H1 (cell line): ENCODE results near the gene PIP4K2C. TPM values are rescaled to one million over a fixed set of nuclear protein-coding genes. Genes with fewer than 3 reads are reported as not detected.

Experiments used
- EP300 ChIP-seq, 2 experiments: IDR thresholded peaks; 1 replicate in 1 of 2; 2 replicates in 1 of 2; pipeline ENCODE4 v1.6.1; 2011 to 2012; ENCODE audit warnings: low read depth in 2 of 2, low read length in 2 of 2, mild to moderate bottlenecking in 2 of 2, borderline replicate concordance in 1 of 2, inconsistent platforms in 1 of 2, moderate library complexity in 1 of 2
- POU5F1 ChIP-seq: IDR thresholded peaks from 2 replicates; pipeline ENCODE4 v1.6.1; 2011; ENCODE audit warnings: low read depth, mild to moderate bottlenecking, low read length, moderate library complexity
- TAF7 ChIP-seq: optimal IDR thresholded peaks from 2 replicates; pipeline ENCODE3; 2011; ENCODE audit warnings: low read depth, mild to moderate bottlenecking, inconsistent platforms, low read length, moderate library complexity, borderline replicate concordance
- USF2 ChIP-seq: IDR thresholded peaks from 2 replicates; pipeline ENCODE4 v1.6.1; 2011; ENCODE audit warnings: low read length, improper control_type of control experiment
- polyA plus RNA-seq, 7 experiments: library from polyadenylated mRNA; depleted of rRNA in 3 of 7; stranded (reverse) in 5 of 7; unstranded in 2 of 7; fragments of >200 nt in 5 of 7; fragments of 200-250 nt in 2 of 7; gene quantifications; 1 replicate in 5 of 7; 2 replicates in 1 of 7; 4 replicates in 1 of 7; pipeline versions ENCODE4 v1.2.1 to v1.2.3, GENCODE V29; 2011 to 2013; ENCODE audit warnings: missing spikeins in 2 of 7, mixed read lengths in 2 of 7
- total RNA-seq: library from RNA; stranded (reverse); fragmentation: NEBNext Ultra II Directional; extraction: Animal tissue kit (Norgen Biotek cat#: 25700); gene quantifications from 2 replicates; pipeline ENCODE4 v1.2.1, GENCODE V29; 2021

Gene PIP4K2C
- total and polyA plus RNA-seq, 2 of the 8 experiments (the other 6 are each of a cell fraction or from before 2014, with no cell fraction given), result 25.0 to 27.1 TPM

GRCh38 chr12:57584690-57585089 lies 6.3 kb upstream of the PIP4K2C start (continued):
- TF ChIP-seq USF2, result no peak
- TF ChIP-seq TAF7, result no peak
- TF ChIP-seq EP300 (IDR thresholded peaks at IDR 0.05; ENCODE audit: borderline replicate concordance in 1 of 2, low read depth in 2 of 2, low read length in 2 of 2), result no peak
- TF ChIP-seq POU5F1, result no peak
